ENCODE measurements around the gene PSMB5.

DNA sequence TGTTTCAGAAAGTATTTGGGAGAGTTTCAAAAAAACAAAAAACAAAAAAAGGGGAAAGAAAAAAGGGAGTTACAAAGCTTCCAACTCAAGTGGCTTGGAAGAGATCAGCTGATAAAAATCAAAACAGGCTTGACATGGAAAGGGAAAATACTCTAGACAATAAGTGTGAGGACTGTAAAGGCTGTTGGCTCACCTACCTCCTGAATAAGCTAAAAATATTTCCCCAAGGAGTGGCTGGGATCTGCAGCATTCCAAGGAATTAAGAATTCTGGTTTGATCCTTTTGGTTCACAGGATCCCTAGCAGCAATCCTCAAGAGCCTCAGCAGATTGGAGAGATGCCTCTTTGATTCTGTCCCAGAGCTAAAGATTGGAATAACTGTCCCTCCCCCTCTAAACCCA is 41.2 kb downstream of the PSMB5 start:
- TF ChIP-seq EZH2 (IDR thresholded peaks at IDR 0.05) (no peak), POLR2AphosphoS5 (IDR thresholded peaks at IDR 0.05; ENCODE audit: borderline replicate concordance, low read depth, low read length) (no peak)
